Measurements from ENCODE around the gene NOP14. TPM values are rescaled to one million over a fixed set of nuclear protein-coding genes. Genes with fewer than 3 reads are reported as not detected.
A peak's percentile ranks its signal among the peaks of the same experiment; 100 is the strongest.

The NOP14 gene
- total and polyA plus RNA-seq, 2 donors (not counting 1 experiment from before 2014, with no cell fraction given) = 9.1 to 30.4 TPM

GRCh38 chr4:2954358-2955185 is 8.6 kb downstream of the NOP14 start:
- no peak overlapping the region for H3K4me3 Mint-ChIP-seq
- peaks cover 21% of the 10 kb centered on the region for H3K79me2 ChIP-seq (ENCODE audit: control insufficient read depth, insufficient read depth, low read length)

More at GRCh38 chr4:2954358-2955185, 8.6 kb downstream of the NOP14 start:
- Histone ChIP-seq H2AFZ (ENCODE audit: insufficient read depth, low read depth, low read length, poor library complexity, severe bottlenecking) (no peak overlapping the region), H4K20me1 (ENCODE audit: control insufficient read depth, insufficient read depth, low read length, poor library complexity, severe bottlenecking) (peaks cover 52% of the 10 kb centered on the region), H3K36me3 (replicated peaks in 1 of 2; ENCODE audit: control extremely low read depth in 1 of 2, control insufficient read depth in 1 of 2, extremely low read depth in 1 of 2, insufficient read depth in 2 of 2, low read length in 1 of 2) (peaks cover 2 to 81% of the 10 kb centered on the region in 2 experiments), H3K27me3 (replicated peaks in 1 of 4; ENCODE audit: control extremely low read depth in 1 of 4, control insufficient read depth in 3 of 4, insufficient read depth in 4 of 4, low read length in 3 of 4) (no peaks in the 10 kb centered on the region), H3K9me3 (ENCODE audit: control extremely low read depth in 1 of 3, control insufficient read depth in 2 of 3, insufficient read depth in 1 of 3, low read length in 2 of 3) (peaks cover 0 to 6% (median 0%) of the 10 kb centered on the region in 3 donors), H3K4me1 (ENCODE audit: control insufficient read depth in 2 of 2, insufficient read depth in 2 of 2, low read length in 2 of 2) (no peaks in the 10 kb centered on the region), H3K9ac (ENCODE audit: low read length) (no peak overlapping the region), H3K4me2 (replicated peaks; ENCODE audit: low read depth, low read length, poor library complexity, severe bottlenecking) (no peak overlapping the region), H3K27ac (ENCODE audit: low read length in 2 of 2) (peak overlapping the region; percentile 23 to 37), H3K4me3 (ENCODE audit: control extremely low read depth in 1 of 5, extremely low read depth in 1 of 5, insufficient read depth in 1 of 5, low read depth in 2 of 5, low read length in 4 of 5) (no peak overlapping the region)
- POLR2A ChIA-PET = interaction anchor here (1.0 to 1.2 kb wide), 2 partner anchors 8 to 19 kb away, joined by 3 to 4 read pairs; no protein-coding TSS in a partner anchor
- intact Hi-C loops (cut with micrococcal nuclease) = no loop called here
- WGBS (ENCODE audit: insufficient coverage) = 69% methylated on average over 10 of the region's 33 CpGs
- TF ChIP-seq EZH2 (IDR thresholded peaks at IDR 0.05; ENCODE audit: borderline replicate concordance, insufficient read depth, low read depth, low read length, poor library complexity, severe bottlenecking) (no peak), CTCF (IDR thresholded peaks at IDR 0.05) (peak; percentile 56)
- CTCF ChIA-PET = interaction anchor here (0.9 to 2.2 kb wide), 8 partner anchors 9 to 263 kb away, joined by 3 to 11 read pairs (median 5); partner anchors contain the start of genes GRK4 and NOP14
- Mint-ChIP-seq H3K27ac (peak overlapping the region; percentile 63), H3K9me3 (ENCODE audit: insufficient read depth) (no peaks in the 10 kb centered on the region), H3K4me1 (peaks cover 12% of the 10 kb centered on the region), H3K27me3 (no peaks in the 10 kb centered on the region)
- DNase-seq = peak; percentile 75
- ATAC-seq (ENCODE audit: low read depth) = peak; percentile 72
